ENCODE results near the gene RRP1. TPM values are rescaled to one million over a fixed set of nuclear protein-coding genes. Genes with fewer than 3 reads are reported as not detected.

Gene RRP1
- total and polyA plus RNA-seq, 10 of the 15 experiments (the other 5 are each of a cell fraction or from before 2014, with no cell fraction given) = 0.34 to 70.8 (median 35.1) TPM

DNA sequence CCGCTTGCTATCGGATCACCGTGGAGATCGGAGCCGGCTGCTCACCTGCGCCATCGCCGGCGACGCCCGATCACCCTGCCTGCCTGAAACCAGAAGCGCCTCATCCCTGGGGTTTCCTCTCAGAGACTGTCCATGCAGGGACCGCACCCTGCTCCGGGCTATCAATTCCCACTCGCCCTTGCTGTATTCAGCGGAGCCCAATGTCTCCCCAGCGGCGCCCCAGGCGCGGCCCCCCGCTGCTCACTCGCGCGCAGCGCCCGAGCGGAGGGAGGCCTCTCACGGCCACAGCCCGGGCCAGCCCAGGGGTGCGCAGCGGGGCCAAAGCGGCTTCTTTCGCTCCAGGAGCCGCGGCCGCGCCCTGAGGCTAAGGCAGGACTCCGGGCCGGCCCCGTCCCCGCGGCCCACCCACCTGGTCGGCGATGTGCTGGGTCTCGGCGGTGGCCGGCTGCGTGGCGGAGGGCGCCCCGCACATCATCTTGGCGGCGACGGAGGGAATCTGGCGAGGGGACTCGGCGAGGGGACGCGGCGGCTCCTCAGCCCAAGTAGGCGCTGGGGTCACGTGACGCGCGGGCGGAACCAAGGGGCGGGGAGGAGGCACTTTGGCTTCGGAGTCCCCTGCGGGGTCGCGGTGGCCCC is 13.5 kb upstream of the RRP1 start, which contains the start of gene CSTB (continued):
- TF ChIP-seq DPF2 (IDR thresholded peaks at IDR 0.05) = peak; percentile 81
- TF ChIP-seq IRF3 (IDR thresholded peaks at IDR 0.05) = no peak
- TF ChIP-seq, protein P1, sequence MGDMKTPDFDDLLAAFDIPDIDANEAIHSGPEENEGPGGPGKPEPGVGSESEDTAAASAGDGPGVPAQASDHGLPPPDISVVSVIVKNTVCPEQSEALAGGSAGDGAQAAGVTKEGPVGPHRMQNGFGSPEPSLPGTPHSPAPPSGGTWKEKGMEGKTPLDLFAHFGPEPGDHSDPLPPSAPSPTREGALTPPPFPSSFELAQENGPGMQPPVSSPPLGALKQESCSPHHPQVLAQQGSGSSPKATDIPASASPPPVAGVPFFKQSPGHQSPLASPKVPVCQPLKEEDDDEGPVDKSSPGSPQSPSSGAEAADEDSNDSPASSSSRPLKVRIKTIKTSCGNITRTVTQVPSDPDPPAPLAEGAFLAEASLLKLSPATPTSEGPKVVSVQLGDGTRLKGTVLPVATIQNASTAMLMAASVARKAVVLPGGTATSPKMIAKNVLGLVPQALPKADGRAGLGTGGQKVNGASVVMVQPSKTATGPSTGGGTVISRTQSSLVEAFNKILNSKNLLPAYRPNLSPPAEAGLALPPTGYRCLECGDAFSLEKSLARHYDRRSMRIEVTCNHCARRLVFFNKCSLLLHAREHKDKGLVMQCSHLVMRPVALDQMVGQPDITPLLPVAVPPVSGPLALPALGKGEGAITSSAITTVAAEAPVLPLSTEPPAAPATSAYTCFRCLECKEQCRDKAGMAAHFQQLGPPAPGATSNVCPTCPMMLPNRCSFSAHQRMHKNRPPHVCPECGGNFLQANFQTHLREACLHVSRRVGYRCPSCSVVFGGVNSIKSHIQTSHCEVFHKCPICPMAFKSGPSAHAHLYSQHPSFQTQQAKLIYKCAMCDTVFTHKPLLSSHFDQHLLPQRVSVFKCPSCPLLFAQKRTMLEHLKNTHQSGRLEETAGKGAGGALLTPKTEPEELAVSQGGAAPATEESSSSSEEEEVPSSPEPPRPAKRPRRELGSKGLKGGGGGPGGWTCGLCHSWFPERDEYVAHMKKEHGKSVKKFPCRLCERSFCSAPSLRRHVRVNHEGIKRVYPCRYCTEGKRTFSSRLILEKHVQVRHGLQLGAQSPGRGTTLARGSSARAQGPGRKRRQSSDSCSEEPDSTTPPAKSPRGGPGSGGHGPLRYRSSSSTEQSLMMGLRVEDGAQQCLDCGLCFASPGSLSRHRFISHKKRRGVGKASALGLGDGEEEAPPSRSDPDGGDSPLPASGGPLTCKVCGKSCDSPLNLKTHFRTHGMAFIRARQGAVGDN (IDR thresholded peaks at IDR 0.05) = peak; percentile 80
- TF ChIP-seq SMC3 (IDR thresholded peaks at IDR 0.05; ENCODE audit: borderline replicate concordance, low read length) = no peak
- TF ChIP-seq RAD21 (IDR thresholded peaks at IDR 0.05; ENCODE audit: insufficient read depth, low read depth, low read length) = no peak
- peak; percentile 95 for TF ChIP-seq KLF5 (IDR thresholded peaks at IDR 0.05; ENCODE audit: partially characterized antibody)
- no peak for TF ChIP-seq RELA (IDR thresholded peaks at IDR 0.05; ENCODE audit: borderline replicate concordance, partially characterized antibody)
- peak; percentile 95; the same call in 1 of the 2 replicates for TF ChIP-seq CHD1 (IDR thresholded peaks at IDR 0.05; ENCODE audit: low read depth, low read length)
- TF ChIP-seq SPI1 (IDR thresholded peaks at IDR 0.05; ENCODE audit: borderline replicate concordance, insufficient read depth, low read depth, low read length) = no peak
- TF ChIP-seq WRNIP1 (IDR thresholded peaks at IDR 0.05; ENCODE audit: borderline replicate concordance, low read depth, low read length) = no peak
- 0 out of 2 replicates have a peak, but pooled peaks have one; percentile 16 for TF ChIP-seq TCF3 (IDR thresholded peaks at IDR 0.05; ENCODE audit: borderline replicate concordance, insufficient read depth, low read depth, low read length)
- no peak for TF ChIP-seq MYC (IDR thresholded peaks at IDR 0.05; ENCODE audit: insufficient read depth, insufficient read length, insufficient replicate concordance, low read length, severe bottlenecking)
- peak; percentile 42; the same call in 1 of the 2 replicates for TF ChIP-seq ZNF217 (IDR thresholded peaks at IDR 0.05)
- TF ChIP-seq, protein P2, sequence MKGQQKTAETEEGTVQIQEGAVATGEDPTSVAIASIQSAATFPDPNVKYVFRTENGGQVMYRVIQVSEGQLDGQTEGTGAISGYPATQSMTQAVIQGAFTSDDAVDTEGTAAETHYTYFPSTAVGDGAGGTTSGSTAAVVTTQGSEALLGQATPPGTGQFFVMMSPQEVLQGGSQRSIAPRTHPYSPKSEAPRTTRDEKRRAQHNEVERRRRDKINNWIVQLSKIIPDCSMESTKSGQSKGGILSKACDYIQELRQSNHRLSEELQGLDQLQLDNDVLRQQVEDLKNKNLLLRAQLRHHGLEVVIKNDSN (IDR thresholded peaks at IDR 0.05; ENCODE audit: borderline replicate concordance, extremely low read length, insufficient read depth, low read depth, low read length) = peak; percentile 96
- peak; percentile 86; the same call in 1 of the 2 replicates for TF ChIP-seq POLR2AphosphoS2 (IDR thresholded peaks at IDR 0.05; ENCODE audit: low read depth, low read length)
- peak; percentile 88; the same call in 1 of the 2 replicates for TF ChIP-seq JUND (IDR thresholded peaks at IDR 0.05; ENCODE audit: low read depth, low read length)
- TF ChIP-seq HCFC1 (IDR thresholded peaks at IDR 0.05; ENCODE audit: low read length) = no peak
- 0 out of 3 replicates have a peak, but pooled peaks of 1 of the 2 experiments have one; percentile 11 for TF ChIP-seq EGR1 (IDR thresholded peaks at IDR 0.05; ENCODE audit: borderline replicate concordance in 1 of 2, low read depth in 2 of 2, low read length in 2 of 2)
- TF ChIP-seq MEF2A (IDR thresholded peaks at IDR 0.05; ENCODE audit: insufficient read depth, low read depth, low read length) = no peak
- no peak for TF ChIP-seq MEF2B (IDR thresholded peaks at IDR 0.05; ENCODE audit: partially characterized antibody, poor library complexity, severe bottlenecking)
- TF ChIP-seq NFXL1 (IDR thresholded peaks at IDR 0.05; ENCODE audit: borderline replicate concordance) = no peak; the same call in 1 of the 2 replicates
- TF ChIP-seq MTA3 (IDR thresholded peaks at IDR 0.05; ENCODE audit: borderline replicate concordance, low read length) = no peak
- TF ChIP-seq BACH1 (IDR thresholded peaks at IDR 0.05; ENCODE audit: borderline replicate concordance) = peak; percentile 82; the same call in 1 of the 2 replicates

Data from GM12878 (cell line).